ENCODE data around the gene AOPEP.

The AOPEP gene

DNA sequence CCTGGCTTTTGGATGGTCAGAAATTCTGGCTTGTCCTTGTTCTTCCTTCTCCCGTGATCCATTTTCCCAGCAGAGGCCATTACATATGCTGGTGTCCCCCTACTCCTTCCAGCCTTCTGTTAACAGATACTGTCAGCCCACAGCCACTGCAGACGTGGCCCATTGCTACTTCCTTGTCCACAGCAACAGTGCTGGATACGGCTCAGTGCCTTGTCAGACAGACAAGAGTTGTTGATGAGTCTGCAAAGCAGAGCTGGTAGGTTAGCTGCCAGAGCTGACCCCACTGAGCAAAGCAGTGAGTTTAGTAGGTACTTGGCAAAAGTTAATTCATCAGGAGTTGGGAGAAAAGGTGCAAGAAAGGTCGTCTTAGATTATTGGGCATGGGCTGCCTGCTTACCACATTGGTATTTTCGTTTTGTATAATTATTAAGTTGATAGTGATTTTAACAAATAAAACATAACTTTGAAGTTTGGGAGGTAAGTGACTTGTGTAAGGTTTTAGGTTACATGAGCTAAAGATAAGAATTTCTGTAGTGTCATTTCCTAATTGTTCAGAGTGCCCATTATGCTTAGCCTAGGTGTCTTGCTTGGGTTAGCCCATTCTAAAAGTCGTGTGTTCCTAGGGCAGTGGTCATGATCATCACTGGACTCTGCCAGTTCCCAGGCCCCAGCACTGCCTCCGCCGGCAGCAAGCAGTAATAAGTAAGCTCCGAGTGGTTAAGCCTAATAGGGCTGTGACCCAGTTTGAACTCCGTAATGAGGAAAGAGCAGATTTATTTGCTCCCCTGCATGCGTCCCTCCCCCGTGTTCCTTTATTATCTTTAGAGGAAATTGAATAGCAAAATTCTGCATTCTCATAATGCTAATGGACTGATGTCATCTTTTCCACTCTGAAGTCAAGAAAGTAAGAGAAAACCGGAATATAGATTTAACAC lies 299.0 kb downstream of the AOPEP start:
- DNase-seq = peak; percentile 49

- DNase-seq = no peak
Measured at GRCh38 chr9:95026148-95026524, 299.6 kb downstream of the AOPEP start.

- DNase-seq = peak; percentile 71
Measured at GRCh38 chr9:95027914-95028852, 301.7 kb downstream of the AOPEP start.

GRCh38 chr9:95028853-95029219 lies 302.3 kb downstream of the AOPEP start:
- peak; percentile 77 for DNase-seq

DNA sequence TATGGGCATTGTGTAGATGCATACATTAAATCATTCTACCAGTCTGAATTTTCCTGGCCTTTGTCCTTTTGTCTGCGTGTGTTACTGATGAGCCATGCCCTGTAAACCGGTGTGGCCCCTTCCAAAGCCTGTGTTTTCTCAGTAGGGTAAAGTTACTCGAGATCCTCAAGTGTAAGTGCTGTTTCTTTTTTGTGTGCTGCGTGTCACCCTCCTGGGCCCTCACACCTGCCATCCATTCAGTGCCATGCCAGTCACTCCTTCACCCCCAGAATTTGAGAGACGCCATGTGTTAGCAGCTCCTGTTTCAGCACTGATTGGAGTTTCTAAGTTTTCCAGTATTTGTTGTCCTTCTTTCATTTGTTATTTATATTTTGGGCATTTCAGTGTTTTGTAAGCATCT lies 302.8 kb downstream of the AOPEP start:
- peak; percentile 44 for DNase-seq

GRCh38 chr9:95029720-95030119 lies 303.2 kb downstream of the AOPEP start:
- no peak for DNase-seq

GRCh38 chr9:95030344-95030743 lies 303.8 kb downstream of the AOPEP start:
- no peak for DNase-seq

DNA sequence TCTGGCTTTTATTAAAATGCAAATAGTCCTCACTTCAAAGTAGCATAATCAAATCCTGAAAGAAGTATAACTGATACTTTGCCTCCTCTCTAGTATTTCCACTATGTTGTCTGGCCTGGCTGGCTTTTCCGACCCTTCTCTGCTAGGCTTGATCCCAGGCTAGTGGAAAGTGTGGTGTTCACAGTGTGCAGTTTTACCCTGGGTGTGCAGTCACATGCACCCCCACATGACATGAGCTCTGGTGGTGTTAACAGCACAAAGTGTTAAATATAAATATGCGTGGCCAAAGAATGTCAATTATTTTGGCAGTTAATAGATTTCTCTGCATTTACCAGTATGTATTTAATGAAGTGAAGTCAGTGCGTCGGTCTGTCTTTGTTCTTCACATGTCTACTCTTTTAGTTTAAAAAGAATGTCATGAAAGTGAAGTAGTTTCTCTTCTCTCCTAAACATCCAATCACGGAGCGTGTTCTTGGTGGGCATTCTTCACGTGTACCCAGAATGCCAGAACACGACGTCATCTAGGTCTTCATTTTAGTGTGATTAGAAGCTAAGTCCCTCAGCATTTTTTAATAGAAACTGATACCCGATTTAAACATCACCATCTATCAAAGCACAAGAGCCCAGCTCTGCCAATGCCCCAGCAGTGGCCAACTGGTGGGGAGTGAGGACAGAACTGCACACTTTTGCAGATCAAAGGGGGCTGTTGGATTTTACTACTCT lies 304.6 kb downstream of the AOPEP start:
- no peak for DNase-seq

DNA sequence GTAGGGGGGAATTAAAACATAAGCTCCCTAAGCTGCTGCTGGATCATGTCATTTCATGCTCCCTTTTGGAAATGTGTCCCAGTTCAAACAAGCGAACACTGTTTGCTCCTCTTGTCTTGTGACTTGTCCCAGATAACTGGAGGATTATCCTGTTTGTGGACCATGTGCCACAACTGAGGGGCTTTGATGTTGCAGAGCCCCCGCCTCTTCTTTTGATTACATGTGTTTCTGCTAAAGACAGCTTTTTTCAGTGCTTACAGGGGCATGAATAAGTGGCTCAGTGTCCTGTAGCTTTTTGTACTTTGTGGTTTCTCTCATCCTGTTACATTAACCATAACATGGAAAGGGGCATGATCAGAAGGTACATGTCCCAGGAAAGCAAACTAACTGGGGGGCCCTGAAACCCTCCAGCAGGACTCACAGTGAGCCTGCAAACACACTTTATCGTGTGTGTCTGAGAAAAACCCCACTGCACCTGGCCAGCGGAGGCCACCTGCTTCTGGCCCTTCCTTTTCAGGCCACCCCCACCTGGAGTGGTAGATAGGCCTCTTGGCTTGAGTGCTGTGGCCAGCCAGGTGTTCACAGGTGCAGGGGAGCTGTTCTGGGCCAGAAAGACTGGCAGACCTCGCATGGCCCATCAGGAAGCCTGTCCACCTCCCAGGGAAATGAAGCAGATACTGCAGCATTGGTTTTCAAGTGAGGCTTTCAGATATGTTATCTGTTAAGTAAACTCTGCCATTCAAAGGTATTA lies 305.4 kb downstream of the AOPEP start:
- DNase-seq = peak; percentile 54

DNA sequence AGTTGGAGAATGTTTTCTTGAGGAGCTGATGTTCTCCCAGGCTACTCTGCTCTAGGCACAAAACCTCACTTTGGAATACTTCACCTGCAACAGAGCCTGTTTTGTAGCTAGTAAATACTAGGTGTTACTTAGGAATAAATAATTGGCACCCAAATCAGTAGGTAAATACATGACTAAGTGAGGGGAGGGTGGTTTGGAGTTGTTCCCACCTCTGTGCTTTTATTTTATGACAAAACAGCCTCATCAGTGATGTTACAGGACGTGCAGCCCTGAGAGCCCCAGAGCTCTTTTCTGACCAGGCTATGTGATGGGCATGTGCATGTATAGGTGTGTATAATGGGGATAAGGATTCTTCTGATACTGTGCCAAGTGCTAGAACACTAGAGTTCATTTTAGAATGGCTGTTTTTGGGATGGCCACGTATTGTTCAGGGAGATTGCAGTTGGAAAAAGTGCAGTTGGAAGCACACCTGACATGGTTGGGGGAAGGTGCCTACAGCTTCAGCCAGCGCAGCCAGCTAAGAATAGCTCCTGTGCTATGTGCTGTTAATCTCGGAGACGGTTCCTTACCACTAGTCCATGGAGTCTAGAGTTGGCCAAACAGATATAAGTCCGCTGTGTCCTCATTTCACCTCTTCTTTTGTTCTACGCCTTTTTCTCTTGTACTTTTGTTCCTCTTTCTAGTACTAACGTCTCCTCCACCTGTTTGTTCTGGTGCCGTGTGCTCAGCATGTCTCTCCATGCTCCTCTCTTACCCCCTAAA lies 306.3 kb downstream of the AOPEP start:
- no peak for DNase-seq

GRCh38 chr9:95035846-95036245 lies 309.3 kb downstream of the AOPEP start:
- no peak for DNase-seq

- DNase-seq = no peak
Measured at GRCh38 chr9:95036676-95037075, 310.2 kb downstream of the AOPEP start.

DNA sequence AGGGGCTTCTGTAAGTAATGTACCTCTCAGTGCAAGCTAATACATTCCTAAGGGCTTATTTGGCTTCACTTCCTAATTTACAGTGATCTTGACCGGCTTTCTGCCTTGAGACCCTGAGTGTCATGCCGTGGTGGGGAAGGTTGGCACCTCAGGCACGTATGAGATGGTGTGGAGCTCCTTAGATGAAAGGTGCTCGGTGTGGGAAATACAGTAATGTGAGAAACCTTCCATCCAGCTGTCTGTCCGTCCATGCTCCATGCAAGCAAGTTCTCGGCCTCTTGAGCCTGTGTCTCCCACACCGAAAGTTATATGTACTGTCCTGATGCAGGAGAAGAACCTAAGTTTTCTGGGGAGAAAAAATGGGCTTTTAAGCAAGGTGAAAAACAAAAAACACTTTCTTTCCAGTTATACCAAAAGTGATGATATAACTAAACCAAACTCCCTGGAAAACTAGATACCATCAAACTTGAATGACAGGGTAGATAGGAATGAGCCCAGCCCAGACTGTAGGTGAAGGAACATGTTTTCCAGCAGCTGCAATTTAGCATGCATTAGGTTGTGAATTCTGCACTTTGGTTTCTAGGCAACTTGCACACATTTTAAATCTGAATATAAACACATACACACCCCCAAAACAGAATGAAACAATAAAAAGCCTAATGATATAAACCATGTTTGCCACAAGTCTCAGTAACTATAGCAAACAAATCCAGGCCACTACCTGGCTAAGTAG lies 311.5 kb downstream of the AOPEP start:
- no peak for DNase-seq

DNA sequence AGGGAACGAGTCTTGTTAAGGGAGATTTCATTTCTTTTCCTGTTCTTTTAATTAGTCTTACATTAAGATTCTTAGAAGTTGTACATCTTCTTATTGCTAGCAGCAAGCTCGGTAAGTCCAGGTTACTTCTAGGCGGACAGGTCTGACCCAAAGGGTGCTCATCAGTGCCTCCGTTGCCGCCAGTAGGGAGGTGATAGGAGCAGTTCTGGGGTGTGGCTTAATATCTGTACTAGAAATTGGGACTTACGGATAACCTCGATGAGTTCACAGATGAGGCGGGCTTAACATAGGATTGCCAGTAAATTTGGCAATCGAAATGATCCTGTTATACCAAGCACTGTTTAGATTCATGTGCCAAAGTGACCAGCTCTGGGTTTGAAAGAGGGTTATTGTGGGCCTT lies 312.2 kb downstream of the AOPEP start:
- no peak for DNase-seq

GRCh38 chr9:95040106-95040505 lies 313.6 kb downstream of the AOPEP start:
- DNase-seq = no peak

DNA sequence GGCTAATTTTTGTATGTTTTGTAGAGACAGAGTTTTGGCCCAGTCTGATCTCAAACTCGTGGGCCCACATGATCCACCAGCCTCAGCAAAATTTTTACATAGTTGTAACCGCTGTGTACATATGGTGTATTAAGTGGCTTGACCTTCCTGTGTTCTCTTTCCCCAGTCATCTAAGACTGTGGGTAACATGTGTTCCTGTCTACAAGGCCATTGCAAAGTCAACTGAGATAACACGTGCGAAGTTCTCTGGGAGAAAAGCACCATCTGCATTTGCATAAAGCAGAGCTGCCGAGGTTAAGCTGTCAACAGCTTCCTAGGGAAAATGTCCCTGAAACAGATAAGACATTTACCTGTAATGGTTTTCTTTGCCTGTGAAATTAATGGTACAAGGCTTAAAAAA lies 317.3 kb downstream of the AOPEP start:
- no peak for DNase-seq

GRCh38 chr9:95044731-95045508 lies 318.4 kb downstream of the AOPEP start:
- no peak for DNase-seq

- no peak for DNase-seq
Measured at GRCh38 chr9:95045751-95046150, 319.3 kb downstream of the AOPEP start.

- DNase-seq = peak; percentile 64
Measured at GRCh38 chr9:95047452-95048224, 321.1 kb downstream of the AOPEP start.
